Esophagus muscularis mucosa (tissue), 4 donors: ENCODE results near the gene SPIRE1. TPM values are rescaled to one million over a fixed set of nuclear protein-coding genes. Genes with fewer than 3 reads are reported as not detected.
"Not testable (repeated sequence)": the region's sequence is repeated elsewhere in the genome, so short reads cannot be mapped to it uniquely, and the experiment has no call there.

ENCODE experiments used
- DNase-seq: peaks from one replicate; pipeline ENCODE4 v3.0.0-alpha.2; 2017; ENCODE audit errors: extremely low spot score
- H3K27ac ChIP-seq, 4 donors: fragments of 200-600 bp; sonication (generic); replicated peaks in 1 of 4; 1 replicate in 3 of 4; 2 replicates in 1 of 4; pipeline ENCODE4 v1.5.1; 2016 to 2019; ENCODE audit warnings: mild to moderate bottlenecking in 1 of 4
- H3K27me3 ChIP-seq, 4 donors: fragments of 200-600 bp; sonication (generic); one replicate each; pipeline versions ENCODE4 v1.5.1 to v1.6.0; 2016 to 2019
- H3K36me3 ChIP-seq, 4 donors: fragments of 200-600 bp; sonication (generic); one replicate each; pipeline ENCODE4 v1.5.1; 2016 to 2019
- H3K4me1 ChIP-seq, 4 donors: fragments of 200-600 bp; sonication (generic); one replicate each; pipeline ENCODE4 v1.5.1; 2016 to 2019
- H3K4me3 ChIP-seq, 4 donors: fragments of 200-600 bp; sonication (generic); 1 replicate in 2 of 4; 2 replicates in 2 of 4; pipeline ENCODE4 v1.5.1; 2016 to 2019; ENCODE audit warnings: mild to moderate bottlenecking in 4 of 4, moderate library complexity in 1 of 4
- H3K9me3 ChIP-seq, 4 donors: fragments of 200-600 bp; sonication (generic); 1 replicate in 3 of 4; 2 replicates in 1 of 4; pipeline ENCODE4 v1.5.1; 2016 to 2019
- CTCF ChIP-seq, 3 experiments: fragments of 200-600 bp in 2 of 3; fragments of 450-650 bp in 1 of 3; sonication (generic) in 2 of 3; IDR thresholded peaks; one replicate each; pipeline ENCODE4 v1.5.1; 2017 to 2019; ENCODE audit warnings: antibody characterized with exemption in 3 of 3, mild to moderate bottlenecking in 2 of 3, moderate library complexity in 1 of 3
- EP300 ChIP-seq: sonication (generic); formaldehyde crosslinking; IDR thresholded peaks from one replicate; pipeline ENCODE4 v1.6.1; 2017; ENCODE audit warnings: antibody characterized with exemption
- POLR2A ChIP-seq: fragments of 450-650 bp; IDR thresholded peaks from one replicate; pipeline ENCODE4 v1.6.1; 2017; ENCODE audit warnings: antibody characterized with exemption, moderate library complexity, mild to moderate bottlenecking, low read depth
- POLR2AphosphoS5 ChIP-seq, 2 donors: sonication (generic); formaldehyde crosslinking; IDR thresholded peaks; one replicate each; pipeline ENCODE4 v1.6.1; 2017; ENCODE audit warnings: antibody characterized with exemption in 2 of 2
- WGBS: methylation state at CpG from one replicate; pipeline ENCODE4 v1.1.5; 2018; 5-methylcytosine and 5-hydroxymethylcytosine counted together
- intact Hi-C: fragments of 100-400 bp; cut with DNase I; formaldehyde crosslinking; loops from one replicate; pipeline ENCODE4 v1.15.1; 2023
- total RNA-seq, 4 donors: library from RNA; depleted of rRNA; stranded (reverse); fragments of >200 nt; gene quantifications; one replicate each; pipeline versions ENCODE4 v1.1.0 to v1.2.1, GENCODE V29; 2016

Gene SPIRE1
- total RNA-seq, 4 donors from 2014 or later = 33.2 to 48.3 (median 40.2) TPM

- H3K27ac ChIP-seq = no peak overlapping the region
- H3K27me3 ChIP-seq = no peaks in the 10 kb centered on the region
- intact Hi-C loops = no loop called here
- no peak for DNase-seq
- no peaks in the 10 kb centered on the region for H3K9me3 ChIP-seq
- H3K4me3 ChIP-seq = no peak overlapping the region
- H3K4me1 ChIP-seq = peaks cover 14 to 44% (median 40%) of the 10 kb centered on the region in 4 donors
- 95% methylated on average over 3 of the region's 3 CpGs for WGBS
- H3K36me3 ChIP-seq = no peaks in the 10 kb centered on the region
- no peak for TF ChIP-seq POLR2AphosphoS5 (IDR thresholded peaks at IDR 0.05)
- TF ChIP-seq POLR2A = no peak
Measured at GRCh38 chr18:12647773-12648172, 10.1 kb downstream of the SPIRE1 start.

- 47% methylated on average over 8 of the region's 10 CpGs for WGBS
- H3K4me3 ChIP-seq = no peak overlapping the region
- H3K4me1 ChIP-seq = peaks cover 9 to 40% (median 34%) of the 10 kb centered on the region in 4 donors
- no peaks in the 10 kb centered on the region for H3K27me3 ChIP-seq
- H3K9me3 ChIP-seq = no peaks in the 10 kb centered on the region
- TF ChIP-seq POLR2AphosphoS5 (IDR thresholded peaks at IDR 0.05) (peak in 1 of 2 donors; percentile 73), EP300 (no peak)
- no peaks in the 10 kb centered on the region for H3K36me3 ChIP-seq
- H3K27ac ChIP-seq = peak overlapping the region in 3 of 4 donors; percentile 16 to 57 (median 54)
- no peak for DNase-seq
- intact Hi-C loops = no loop called here
Measured at GRCh38 chr18:12645751-12646203, 12.1 kb downstream of the SPIRE1 start.

- DNase-seq = no peak
- intact Hi-C loops = no loop called here
- no peak for TF ChIP-seq EP300
- no peak for TF ChIP-seq POLR2AphosphoS5 (IDR thresholded peaks at IDR 0.05)
- no peak for TF ChIP-seq POLR2A
- TF ChIP-seq CTCF (IDR thresholded peaks at IDR 0.05) = no peak
- Histone ChIP-seq H3K9me3 (no peaks in the 10 kb centered on the region), H3K36me3 (no peaks in the 10 kb centered on the region), H3K4me3 (no peak overlapping the region), H3K27ac (peak overlapping the region in 3 of 4 donors; percentile 16 to 57 (median 54)), H3K27me3 (no peaks in the 10 kb centered on the region), H3K4me1 (peaks cover 9 to 45% (median 40%) of the 10 kb centered on the region in 4 donors)
Measured at GRCh38 chr18:12645254-12645653, 12.7 kb downstream of the SPIRE1 start.

- H3K27me3 ChIP-seq, H3K9me3 ChIP-seq, DNase-seq, H3K4me3 ChIP-seq, H3K36me3 ChIP-seq, intact Hi-C loops, H3K27ac ChIP-seq: not testable (repeated sequence)
- peaks cover 9 to 49% (median 43%) of the 10 kb centered on the region in 4 donors for H3K4me1 ChIP-seq
- WGBS = 91% methylated on average over 5 of the region's 5 CpGs
Measured at GRCh38 chr18:12643756-12644155, 14.2 kb downstream of the SPIRE1 start.

GRCh38 chr18:12640881-12641200, 17.1 kb downstream of the SPIRE1 start:
- TF ChIP-seq POLR2A (no peak), CTCF (IDR thresholded peaks at IDR 0.05) (no peak), EP300 (no peak), POLR2AphosphoS5 (IDR thresholded peaks at IDR 0.05) (no peak)
- no peak overlapping the region for H3K4me3 ChIP-seq
- peak overlapping the region in 3 of 4 donors; percentile 33 to 54 (median 42) for H3K27ac ChIP-seq
- H3K9me3 ChIP-seq = no peaks in the 10 kb centered on the region
- WGBS = 82% methylated on average over 6 of the region's 6 CpGs
- no peaks in the 10 kb centered on the region for H3K36me3 ChIP-seq
- intact Hi-C loops = no loop called here
- no peak for DNase-seq
- no peaks in the 10 kb centered on the region for H3K27me3 ChIP-seq
- peaks cover 5 to 46% (median 42%) of the 10 kb centered on the region in 4 donors for H3K4me1 ChIP-seq

- Histone ChIP-seq H3K4me3 (no peak overlapping the region), H3K36me3 (no peaks in the 10 kb centered on the region), H3K27me3 (no peaks in the 10 kb centered on the region), H3K27ac (peak overlapping the region in 3 of 4 donors; percentile 33 to 54 (median 42)), H3K9me3 (no peaks in the 10 kb centered on the region), H3K4me1 (peaks cover 5 to 39% (median 36%) of the 10 kb centered on the region in 4 donors)
- no peak for DNase-seq
- intact Hi-C loops = no loop called here
- no peak for TF ChIP-seq POLR2A
- peak in 1 of 2 donors; percentile 29 for TF ChIP-seq POLR2AphosphoS5 (IDR thresholded peaks at IDR 0.05)
- 55% methylated on average over 5 of the region's 5 CpGs for WGBS
Measured at GRCh38 chr18:12639990-12640880, 17.7 kb downstream of the SPIRE1 start.
